HUES6 (cell line): Measurements from ENCODE around the gene C9.
"Not testable (repeated sequence)": the region's sequence is repeated elsewhere in the genome, so short reads cannot be mapped to it uniquely, and the experiment has no call there.

Experiments
- H3K27ac ChIP-seq: 2 replicates; pipeline ENCODE4 v1.7.0; 2013; ENCODE audit warnings: low read depth, mild to moderate bottlenecking, low read length, inconsistent platforms
- H3K27me3 ChIP-seq: 2 replicates; pipeline ENCODE4 v1.6.1; 2013; ENCODE audit warnings: low read length; ENCODE audit not compliant: control insufficient read depth, insufficient read depth
- H3K36me3 ChIP-seq: 2 replicates; pipeline ENCODE4 v1.6.1; 2013; ENCODE audit warnings: low read length; ENCODE audit not compliant: control insufficient read depth, insufficient read depth
- H3K4me1 ChIP-seq: 2 replicates; pipeline ENCODE4 v1.6.1; 2013; ENCODE audit warnings: low read length; ENCODE audit not compliant: control insufficient read depth, insufficient read depth
- H3K4me3 ChIP-seq: 2 replicates; pipeline ENCODE4 v1.5.1; 2013; ENCODE audit warnings: low read depth, low read length
- H3K9ac ChIP-seq: one replicate; pipeline ENCODE4 v1.6.1; 2013; ENCODE audit warnings: mild to moderate bottlenecking, low read length
- H3K9me3 ChIP-seq: 2 replicates; pipeline ENCODE4 v1.6.1; 2013; ENCODE audit warnings: low read depth, low read length; ENCODE audit not compliant: control insufficient read depth, insufficient read depth

Gene C9

DNA sequence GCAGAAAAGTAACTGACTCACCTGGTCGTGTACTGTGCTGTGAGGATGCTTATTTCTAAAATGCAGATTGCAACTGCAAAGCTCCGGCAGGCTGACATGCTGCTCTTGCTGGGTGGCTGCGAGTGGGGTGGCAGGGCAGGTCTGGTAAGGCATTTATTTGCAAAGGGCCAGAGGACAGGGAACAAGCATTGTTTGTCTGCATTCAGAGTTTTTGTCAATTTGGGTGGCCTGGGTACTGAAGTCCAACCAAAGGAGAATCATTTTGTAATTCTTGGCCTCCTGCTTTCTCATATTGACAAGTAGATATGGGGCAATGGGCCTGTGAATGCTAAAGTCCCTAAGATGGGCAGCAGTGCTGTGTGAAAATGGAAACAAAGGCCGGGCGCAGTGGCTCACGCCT, at the start of gene C9:
Gene C9 (minus strand): TSS at position 129 of the 400 bp plus-strand sequence. CDS start 31 bp downstream, at position 98.
- no peak within 1 kb of the TSS for H3K27ac ChIP-seq
- no peaks in the 10 kb centered on the region for H3K36me3 ChIP-seq
- no peaks in the 10 kb centered on the region for H3K27me3 ChIP-seq
- no peak within 1 kb of the TSS for H3K9ac ChIP-seq
- no peak within 1 kb of the TSS for H3K4me3 ChIP-seq
- H3K9me3 ChIP-seq = 0 out of 2 replicates have a peak, but pooled peaks cover 3% of the 10 kb centered on the region
- H3K4me1 ChIP-seq = no peaks in the 10 kb centered on the region

DNA sequence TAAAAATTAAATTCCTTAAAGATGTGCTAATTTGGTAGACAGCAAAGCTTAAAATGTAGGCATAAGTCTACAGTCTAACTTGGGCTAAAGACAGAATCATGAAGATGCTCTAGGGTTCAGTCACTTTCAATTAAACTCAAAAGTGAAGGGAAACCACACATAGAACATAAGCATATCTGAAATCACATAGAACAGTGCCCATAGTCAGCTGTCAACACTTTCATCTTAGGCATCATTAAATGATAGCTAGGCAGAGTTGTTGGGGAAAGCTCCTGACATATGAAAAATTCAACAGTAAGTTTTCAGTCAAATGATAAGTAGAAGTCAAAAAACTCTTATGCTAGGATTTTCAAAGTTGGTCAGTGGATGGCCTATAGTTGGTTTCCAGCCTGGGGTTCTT, 49.5 kb upstream of the C9 start:
- Histone ChIP-seq H3K27me3 (no peaks in the 10 kb centered on the region), H3K9ac (no peak overlapping the region), H3K27ac (no peak overlapping the region), H3K4me3 (no peak overlapping the region), H3K4me1 (peaks cover 7% of the 10 kb centered on the region; the same call in 1 of the 2 replicates), H3K9me3 (no peaks in the 10 kb centered on the region), H3K36me3 (no peaks in the 10 kb centered on the region)

DNA sequence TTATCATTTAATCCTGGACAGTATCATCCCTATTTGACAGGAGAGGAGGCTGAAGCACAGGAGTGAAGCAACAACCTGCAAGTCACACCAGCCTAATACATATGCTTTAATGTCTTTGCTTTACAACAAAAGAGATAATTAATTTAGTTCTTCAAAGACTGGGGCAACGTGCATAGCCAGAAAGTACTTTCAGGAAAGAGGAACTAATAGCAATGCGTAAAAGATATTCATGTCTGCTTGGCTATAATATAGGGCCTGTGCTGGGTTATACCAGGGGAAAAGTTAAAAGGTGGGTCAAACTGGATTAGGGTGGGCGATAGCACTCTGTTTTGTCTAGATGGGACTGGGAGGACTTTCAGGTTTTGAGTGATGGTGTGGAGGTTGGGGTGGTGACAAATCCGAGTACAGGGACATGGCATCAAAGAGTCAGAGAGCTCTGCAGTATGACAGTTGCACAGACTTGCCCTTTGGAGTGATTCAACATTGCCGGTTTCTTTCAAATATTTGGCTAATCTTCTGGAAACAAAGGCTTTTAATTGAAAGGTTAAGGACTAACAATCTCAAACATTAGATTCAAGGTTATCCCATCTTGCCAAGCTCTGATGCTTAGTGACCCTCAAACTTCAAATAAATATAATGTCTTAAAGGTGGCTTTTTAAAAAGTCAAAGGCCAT, 48.6 kb upstream of the C9 start:
- Histone ChIP-seq H3K27ac (no peak overlapping the region), H3K9me3 (no peaks in the 10 kb centered on the region), H3K27me3 (no peaks in the 10 kb centered on the region), H3K4me3 (no peak overlapping the region), H3K4me1 (peaks cover 7% of the 10 kb centered on the region; the same call in 1 of the 2 replicates), H3K9ac (no peak overlapping the region), H3K36me3 (no peaks in the 10 kb centered on the region)

DNA sequence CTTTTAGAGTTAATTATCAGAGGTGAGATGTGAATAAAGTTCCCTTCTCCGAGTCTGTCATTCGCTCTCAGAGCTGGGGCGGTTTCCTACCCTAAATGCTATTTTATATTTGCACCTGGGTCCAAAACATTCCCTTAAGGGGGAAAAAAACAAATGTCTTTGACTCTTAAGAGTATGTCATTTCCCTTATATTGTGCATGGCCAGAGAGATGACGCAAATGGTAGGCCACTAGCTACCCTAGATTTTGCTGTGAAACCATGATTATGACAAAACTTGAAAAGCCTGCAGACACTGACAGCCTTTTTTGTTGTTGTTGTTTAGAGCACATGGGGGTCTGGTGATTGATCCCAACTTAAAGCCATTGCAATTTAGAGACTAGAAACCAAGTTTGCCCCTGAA, 47.7 kb upstream of the C9 start:
- H3K36me3 ChIP-seq = no peaks in the 10 kb centered on the region
- H3K9ac ChIP-seq = no peak overlapping the region
- H3K4me3 ChIP-seq = no peak overlapping the region
- no peaks in the 10 kb centered on the region for H3K27me3 ChIP-seq
- no peaks in the 10 kb centered on the region for H3K9me3 ChIP-seq
- no peak overlapping the region for H3K27ac ChIP-seq
- 0 out of 2 replicates have a peak, but pooled peaks cover 4% of the 10 kb centered on the region for H3K4me1 ChIP-seq

DNA sequence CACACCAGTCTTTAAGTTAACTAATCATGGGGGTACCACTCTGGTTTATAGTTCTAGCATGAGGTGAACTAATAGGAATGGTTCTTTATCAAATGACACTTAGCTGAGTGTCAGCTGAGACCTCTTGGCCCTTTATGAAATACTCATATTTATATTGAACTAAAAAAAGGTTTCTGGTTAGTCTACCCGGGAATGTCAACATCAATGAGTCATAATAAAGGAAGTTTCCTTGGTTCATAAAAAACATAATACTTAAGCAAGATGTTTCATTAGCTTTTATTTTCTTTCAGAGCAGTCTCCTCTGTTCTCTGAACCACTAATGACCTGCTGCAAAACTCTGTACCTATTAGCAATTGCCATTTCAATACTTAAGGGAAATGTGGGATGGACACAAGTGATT, 46.8 kb upstream of the C9 start:
- Histone ChIP-seq H3K4me1 (0 out of 2 replicates have a peak, but pooled peaks cover 4% of the 10 kb centered on the region), H3K27me3 (no peaks in the 10 kb centered on the region), H3K36me3 (no peaks in the 10 kb centered on the region), H3K9ac (no peak overlapping the region), H3K4me3 (no peak overlapping the region), H3K9me3 (no peaks in the 10 kb centered on the region), H3K27ac (no peak overlapping the region)

DNA sequence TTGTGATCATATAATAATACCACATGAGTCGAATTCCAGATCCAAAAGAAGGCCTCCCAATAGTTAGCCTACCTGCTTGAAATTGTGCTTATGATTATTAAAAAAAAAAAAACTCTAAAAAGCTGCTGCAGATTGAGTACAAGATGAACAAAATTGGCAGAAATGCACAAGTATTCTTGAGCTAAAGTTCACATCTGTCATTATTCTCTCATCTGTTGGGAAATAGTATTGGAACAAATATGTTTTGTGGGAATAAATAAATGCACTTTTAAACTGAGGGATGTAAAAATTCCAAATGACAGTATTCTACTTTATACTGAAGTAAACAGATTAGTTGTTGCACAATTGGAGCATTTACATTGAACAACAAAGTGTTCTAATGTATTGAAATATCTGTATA, 44.7 kb upstream of the C9 start:
- H3K27me3 ChIP-seq = no peaks in the 10 kb centered on the region
- no peaks in the 10 kb centered on the region for H3K9me3 ChIP-seq
- no peak overlapping the region for H3K4me3 ChIP-seq
- no peak overlapping the region for H3K27ac ChIP-seq
- no peak overlapping the region for H3K9ac ChIP-seq
- no peaks in the 10 kb centered on the region for H3K36me3 ChIP-seq
- H3K4me1 ChIP-seq = 0 out of 2 replicates have a peak, but pooled peaks cover 4% of the 10 kb centered on the region

DNA sequence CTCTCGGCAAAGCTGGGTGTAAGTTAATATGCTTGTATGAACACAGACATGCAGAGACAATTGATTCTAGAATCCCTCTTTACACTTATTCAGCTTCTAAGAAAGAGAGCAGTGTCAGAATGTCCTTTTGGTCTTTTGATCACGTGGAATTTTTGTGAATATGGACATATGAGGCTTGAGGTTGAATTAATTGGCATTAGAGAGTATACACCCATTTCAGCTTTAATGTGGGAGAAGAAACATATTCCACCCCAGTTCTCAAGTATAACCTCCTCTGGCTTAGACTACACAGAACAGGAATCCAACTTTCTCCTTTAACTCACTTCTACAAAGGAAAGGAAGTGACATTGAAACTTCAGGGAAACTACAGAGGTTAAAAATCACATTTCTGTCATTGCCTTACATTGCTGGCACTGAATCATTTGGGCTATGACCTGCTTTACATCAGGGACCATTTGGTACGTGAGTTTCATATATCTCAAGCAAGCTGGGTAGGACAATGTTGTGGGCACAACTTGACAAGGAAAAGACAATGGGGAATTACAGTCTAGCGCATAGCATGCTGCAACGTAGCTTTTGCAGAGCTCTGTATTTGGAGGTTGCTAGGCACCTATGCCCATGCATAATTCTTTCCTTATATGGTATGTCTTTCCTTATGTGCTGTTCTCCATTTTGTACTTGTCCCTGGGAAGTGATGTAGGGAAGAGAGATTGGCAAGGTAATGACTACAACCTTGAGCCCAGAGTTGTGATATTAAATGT, 41.0 kb upstream of the C9 start:
- Histone ChIP-seq H3K36me3 (no peaks in the 10 kb centered on the region), H3K27me3 (no peaks in the 10 kb centered on the region), H3K4me3 (no peak overlapping the region), H3K9ac (no peak overlapping the region), H3K27ac (no peak overlapping the region), H3K9me3 (no peaks in the 10 kb centered on the region), H3K4me1 (peaks cover 5% of the 10 kb centered on the region; the same call in 1 of the 2 replicates)

DNA sequence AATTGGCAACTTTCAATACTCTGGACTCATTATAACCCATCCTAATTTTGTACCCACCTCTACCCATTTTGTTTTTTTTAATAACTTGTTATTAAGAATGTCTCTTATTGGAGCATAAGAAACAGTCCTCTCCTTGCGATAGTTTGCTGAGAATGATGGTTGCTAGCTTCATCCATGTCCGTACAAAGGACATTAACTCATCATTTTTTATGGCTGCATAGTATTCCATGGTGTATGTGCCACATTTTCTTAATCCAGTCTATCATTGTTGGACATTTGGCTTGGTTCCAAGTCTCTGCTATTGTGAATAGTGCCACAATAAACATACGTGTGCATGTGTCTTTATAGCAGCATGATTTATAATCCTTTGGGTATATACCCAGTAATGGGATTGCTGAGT, 39.5 kb upstream of the C9 start:
- H3K4me1 ChIP-seq, H3K9me3 ChIP-seq, H3K27ac ChIP-seq, H3K4me3 ChIP-seq, H3K27me3 ChIP-seq, H3K9ac ChIP-seq, H3K36me3 ChIP-seq: not testable (repeated sequence)

DNA sequence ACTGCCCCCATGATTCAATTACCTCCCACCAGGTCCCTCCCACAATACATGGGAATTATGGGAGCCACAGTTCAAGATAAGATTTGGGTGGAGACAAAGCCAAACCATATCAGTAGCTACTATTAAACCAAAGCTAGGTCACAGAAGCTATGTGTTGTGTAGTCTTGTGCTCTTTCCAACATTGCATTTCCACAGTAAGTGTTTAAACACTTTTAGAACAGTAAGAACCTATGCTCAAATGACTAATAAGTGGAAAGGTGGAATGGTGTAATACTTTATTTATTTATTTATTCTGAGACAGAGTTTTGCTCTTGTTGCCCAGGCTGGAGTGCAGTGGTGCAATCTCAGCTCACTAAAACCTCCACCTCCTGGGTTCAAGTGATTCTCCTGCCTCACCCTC, 37.8 kb upstream of the C9 start:
- not testable (repeated sequence) for H3K36me3 ChIP-seq, H3K9me3 ChIP-seq, H3K27ac ChIP-seq, H3K9ac ChIP-seq, H3K4me3 ChIP-seq, H3K27me3 ChIP-seq, H3K4me1 ChIP-seq

DNA sequence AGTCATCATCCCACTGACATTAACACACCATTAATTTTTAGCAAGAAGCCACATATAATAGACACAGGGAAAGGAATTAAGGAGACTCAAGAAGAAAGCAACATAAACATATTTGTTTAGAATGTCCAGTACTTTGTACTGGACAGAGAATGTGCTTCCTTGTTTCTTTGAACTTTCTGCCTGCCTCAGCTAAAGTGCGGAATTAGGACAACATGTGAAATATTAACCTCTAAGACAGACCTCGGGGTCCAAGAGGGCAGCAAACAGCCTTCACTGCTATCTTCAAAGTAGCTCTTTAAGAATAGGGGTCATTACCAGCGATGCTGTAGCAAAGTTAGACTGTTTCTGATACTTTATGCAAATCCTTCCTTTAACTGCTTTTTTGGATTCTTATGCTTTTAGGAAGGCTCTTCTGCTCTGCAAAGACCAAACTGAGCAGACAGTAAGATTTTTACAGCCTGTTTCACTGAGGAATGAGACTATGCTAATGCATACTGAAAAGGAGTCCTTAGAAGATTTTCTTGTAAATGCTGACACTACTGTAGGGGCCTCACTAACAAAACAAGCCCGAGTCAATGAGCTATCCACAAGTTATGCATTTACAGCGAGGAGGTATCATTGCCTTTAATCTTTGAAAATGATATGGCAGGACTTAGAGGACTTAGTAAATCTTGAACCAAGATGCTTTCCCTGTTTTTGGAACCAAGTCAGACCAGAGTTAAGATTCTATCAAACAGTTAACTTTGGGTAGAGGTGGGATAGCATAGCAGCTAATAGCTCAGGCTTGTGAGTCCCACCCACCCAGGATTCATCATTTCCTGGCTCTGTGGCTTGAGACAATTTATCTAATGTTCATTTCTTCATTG, 36.7 kb upstream of the C9 start:
- H3K9me3 ChIP-seq = no peaks in the 10 kb centered on the region
- no peaks in the 10 kb centered on the region for H3K27me3 ChIP-seq
- no peak overlapping the region for H3K9ac ChIP-seq
- H3K27ac ChIP-seq = no peak overlapping the region
- H3K4me1 ChIP-seq = peaks cover 9% of the 10 kb centered on the region
- H3K36me3 ChIP-seq = no peaks in the 10 kb centered on the region
- no peak overlapping the region for H3K4me3 ChIP-seq
